Measurements from ENCODE around the gene KRTAP4-16. TPM values are rescaled to one million over a fixed set of nuclear protein-coding genes. Genes with fewer than 3 reads are reported as not detected.
"Not testable (repeated sequence)": the region's sequence is repeated elsewhere in the genome, so short reads cannot be mapped to it uniquely, and the experiment has no call there.

Gene KRTAP4-16
- total RNA-seq, 1 donor from 2014 or later: not detected

- no peaks in the 10 kb centered on the region for H3K9me3 Mint-ChIP-seq (ENCODE audit: unreplicated experiment)
- peaks cover 40% of the 10 kb centered on the region for H3K4me1 Mint-ChIP-seq (ENCODE audit: unreplicated experiment)
- H3K36me3 Mint-ChIP-seq (ENCODE audit: unreplicated experiment): no peaks in the 10 kb centered on the region
- TF ChIP-seq CTCF (IDR thresholded peaks at IDR 0.05): no peak
- no peak overlapping the region for H3K4me3 Mint-ChIP-seq (ENCODE audit: unreplicated experiment)
- DNase-seq (ENCODE audit: extremely low spot score, unreplicated experiment): no peak
- peak overlapping the region; percentile 73 for H3K27ac Mint-ChIP-seq (ENCODE audit: unreplicated experiment)
- no peaks in the 10 kb centered on the region for H3K27me3 Mint-ChIP-seq (ENCODE audit: unreplicated experiment)
Observed at GRCh38 chr17:41098481-41098880, 3.5 kb downstream of the KRTAP4-16 start.

GRCh38 chr17:41098042-41098441 lies 4.0 kb downstream of the KRTAP4-16 start, which contains the start of gene KRTAP4-8:
KRTAP4-8 (minus strand) TSS chr17:41098142; CDS start chr17:41098084, 58 bp downstream.
- Mint-ChIP-seq H3K27me3 (ENCODE audit: unreplicated experiment) (no peaks in the 10 kb centered on the region), H3K9me3 (ENCODE audit: unreplicated experiment) (no peaks in the 10 kb centered on the region), H3K4me3 (ENCODE audit: unreplicated experiment) (no peak within 1 kb of the TSS), H3K36me3 (ENCODE audit: unreplicated experiment) (no peaks in the 10 kb centered on the region), H3K27ac (ENCODE audit: unreplicated experiment) (peak within 1 kb of the TSS; percentile 73), H3K4me1 (ENCODE audit: unreplicated experiment) (peaks cover 36% of the 10 kb centered on the region)
- DNase-seq (ENCODE audit: extremely low spot score, unreplicated experiment): no peak
- TF ChIP-seq CTCF (IDR thresholded peaks at IDR 0.05): no peak

GRCh38 chr17:41096055-41096454 lies 6.0 kb downstream of the KRTAP4-16 start:
- Mint-ChIP-seq H3K4me1 (ENCODE audit: unreplicated experiment) (peaks cover 35% of the 10 kb centered on the region), H3K9me3 (ENCODE audit: unreplicated experiment) (no peaks in the 10 kb centered on the region), H3K27ac (ENCODE audit: unreplicated experiment) (no peak overlapping the region), H3K36me3 (ENCODE audit: unreplicated experiment) (no peaks in the 10 kb centered on the region), H3K27me3 (ENCODE audit: unreplicated experiment) (no peaks in the 10 kb centered on the region), H3K4me3 (ENCODE audit: unreplicated experiment) (no peak overlapping the region)
- no peak for TF ChIP-seq CTCF (IDR thresholded peaks at IDR 0.05)
- no peak for DNase-seq (ENCODE audit: extremely low spot score, unreplicated experiment)

GRCh38 chr17:41088760-41089352 lies 13.2 kb downstream of the KRTAP4-16 start:
- not testable (repeated sequence) for H3K36me3 Mint-ChIP-seq (ENCODE audit: unreplicated experiment); H3K9me3 Mint-ChIP-seq (ENCODE audit: unreplicated experiment); H3K27ac Mint-ChIP-seq (ENCODE audit: unreplicated experiment); H3K27me3 Mint-ChIP-seq (ENCODE audit: unreplicated experiment); H3K4me1 Mint-ChIP-seq (ENCODE audit: unreplicated experiment); H3K4me3 Mint-ChIP-seq (ENCODE audit: unreplicated experiment); DNase-seq (ENCODE audit: extremely low spot score, unreplicated experiment)

- H3K4me3 Mint-ChIP-seq (ENCODE audit: unreplicated experiment); DNase-seq (ENCODE audit: extremely low spot score, unreplicated experiment); H3K36me3 Mint-ChIP-seq (ENCODE audit: unreplicated experiment); H3K9me3 Mint-ChIP-seq (ENCODE audit: unreplicated experiment); H3K27me3 Mint-ChIP-seq (ENCODE audit: unreplicated experiment): not testable (repeated sequence)
- Mint-ChIP-seq H3K27ac (ENCODE audit: unreplicated experiment) (peak within 1 kb of the TSS; percentile 53), H3K4me1 (ENCODE audit: unreplicated experiment) (peaks cover 23% of the 10 kb centered on the region)
Observed at GRCh38 chr17:41084100-41084856, 17.7 kb downstream of the KRTAP4-16 start, which contains the start of gene KRTAP4-7. KRTAP4-7 (plus strand) TSS chr17:41084150; CDS start chr17:41084207, 57 bp downstream.

- H3K9me3 Mint-ChIP-seq (ENCODE audit: unreplicated experiment); DNase-seq (ENCODE audit: extremely low spot score, unreplicated experiment); H3K27ac Mint-ChIP-seq (ENCODE audit: unreplicated experiment); H3K36me3 Mint-ChIP-seq (ENCODE audit: unreplicated experiment); H3K4me3 Mint-ChIP-seq (ENCODE audit: unreplicated experiment); H3K27me3 Mint-ChIP-seq (ENCODE audit: unreplicated experiment): not testable (repeated sequence)
- peaks cover 23% of the 10 kb centered on the region for H3K4me1 Mint-ChIP-seq (ENCODE audit: unreplicated experiment)
Observed at GRCh38 chr17:41083427-41083826, 18.6 kb downstream of the KRTAP4-16 start.
